Left ventricle myocardium superior (tissue), 1 donor: ENCODE results near the gene KCNA1. TPM values are rescaled to one million over a fixed set of nuclear protein-coding genes. Genes with fewer than 3 reads are reported as not detected.
A peak's percentile ranks its signal among the peaks of the same experiment; 100 is the strongest.

ENCODE experiments used
- ATAC-seq: fragments of 200-7000 bp; cut with Tn5 transposase; one replicate; pipeline ENCODE4 v1.9.1; 2020; ENCODE audit warnings: mild to moderate bottlenecking, moderate library complexity
- DNase-seq: peaks from one replicate; pipeline ENCODE4 v3.0.0-alpha.2; 2020
- intact Hi-C: fragments of 100-400 bp; cut with micrococcal nuclease; formaldehyde crosslinking; loops from one replicate; pipeline ENCODE4 v1.11.0; 2022
- total RNA-seq: library from RNA; stranded (reverse); fragmentation: NEBNext Ultra II Directional; extraction: Animal tissue kit (Norgen Biotek cat#: 25700); gene quantifications from one replicate; pipeline ENCODE4 v1.2.1, GENCODE V29; 2021
- donor health status: DM: no; HTN: yes; CAD: no; lungs with severe emphysema.

KCNA1 gene
- total RNA-seq, 1 donor from 2014 or later, result not detected

- DNase-seq (no peak), ATAC-seq (no peak)
- intact Hi-C loops, result no loop called here
Measured at GRCh38 chr12:4909410-4909733, 333 bp upstream of the KCNA1 start.

GRCh38 chr12:4910502-4911315, 1.0 kb downstream of the KCNA1 start:
- intact Hi-C loops, result no loop called here
- DNase-seq (no peak), ATAC-seq (no peak)

- DNase-seq (peak; percentile 20), ATAC-seq (no peak)
- intact Hi-C loops, result no loop called here
Measured at GRCh38 chr12:4911316-4911994, 1.8 kb downstream of the KCNA1 start.

- ATAC-seq (no peak), DNase-seq (no peak)
- intact Hi-C loops, result no loop called here
Measured at GRCh38 chr12:4914720-4915119, 5.0 kb downstream of the KCNA1 start.

- intact Hi-C loops, result no loop called here
- ATAC-seq (no peak), DNase-seq (no peak)
Measured at GRCh38 chr12:4915752-4916151, 6.0 kb downstream of the KCNA1 start.

GRCh38 chr12:4918950-4919660, 9.4 kb downstream of the KCNA1 start:
- intact Hi-C loops, result no loop called here
- DNase-seq, result no peak
- ATAC-seq, result no peak

GRCh38 chr12:4932576-4932975, 22.9 kb downstream of the KCNA1 start:
- DNase-seq (no peak), ATAC-seq (no peak)
- intact Hi-C loops, result no loop called here

- ATAC-seq, result no peak
- intact Hi-C loops, result no loop called here
- DNase-seq, result no peak
Measured at GRCh38 chr12:4933411-4933810, 23.7 kb downstream of the KCNA1 start.

DNA sequence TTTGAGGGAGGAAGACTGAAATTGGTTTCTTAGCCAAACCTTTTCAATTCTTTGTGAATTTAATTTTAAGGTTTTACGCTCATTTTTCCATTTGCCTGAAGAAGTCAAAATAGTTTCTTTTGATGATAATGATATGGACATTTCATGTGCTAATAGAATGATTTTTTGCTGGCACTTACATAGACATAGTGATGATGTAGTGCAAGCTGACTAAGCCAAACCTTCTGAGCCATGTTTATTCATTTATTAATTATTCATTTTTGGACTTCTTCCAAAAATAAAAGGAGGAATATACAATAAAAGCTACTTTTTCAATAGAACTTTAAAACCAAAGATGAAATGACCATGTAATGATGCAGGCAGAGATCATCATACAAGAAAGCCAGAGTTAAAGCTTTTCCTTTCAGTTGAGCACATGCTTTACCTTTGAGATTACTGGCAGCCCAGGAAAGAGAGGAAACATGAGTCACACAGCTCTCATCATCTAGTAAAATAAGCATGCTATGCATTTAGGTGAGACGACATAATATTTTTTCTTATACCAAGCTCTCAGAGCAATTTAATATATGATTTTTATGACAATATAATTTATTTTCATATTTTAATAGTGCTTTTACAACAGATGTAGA, 24.8 kb downstream of the KCNA1 start:
- intact Hi-C loops, result no loop called here
- ATAC-seq, result no peak
- DNase-seq, result no peak

GRCh38 chr12:4938900-4939299, 29.2 kb downstream of the KCNA1 start:
- ATAC-seq (no peak), DNase-seq (no peak)
- intact Hi-C loops, result no loop called here

DNA sequence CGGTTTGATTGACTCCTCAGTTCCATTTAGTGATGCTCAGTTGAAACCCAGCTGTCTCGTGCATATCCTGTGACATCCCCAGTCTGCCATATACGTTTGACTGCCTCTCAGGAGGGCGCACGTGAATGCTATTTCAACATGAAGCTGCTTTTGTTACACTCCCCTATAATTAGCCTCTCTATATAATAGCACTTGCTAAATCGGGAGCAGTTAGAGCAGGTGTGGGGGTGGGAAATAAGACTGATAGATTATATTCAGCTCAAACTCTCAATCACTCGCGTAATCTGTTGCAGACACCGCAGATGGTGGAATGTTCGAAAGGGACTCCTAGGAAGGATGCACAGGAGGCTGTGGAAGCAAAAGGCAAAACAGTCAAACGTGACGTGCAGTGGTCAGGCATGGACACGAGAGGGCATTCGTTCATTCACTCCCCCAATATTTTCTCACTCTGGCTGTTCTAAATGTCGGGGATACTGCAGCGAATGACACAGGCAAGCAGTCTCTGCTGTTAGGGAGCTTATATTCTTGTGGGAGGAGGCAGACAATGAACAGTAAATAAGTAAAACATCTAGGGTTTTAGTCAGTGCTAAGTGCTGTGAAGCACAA, 29.8 kb downstream of the KCNA1 start:
- ATAC-seq (no peak), DNase-seq (no peak)
- intact Hi-C loops, result no loop called here

DNA sequence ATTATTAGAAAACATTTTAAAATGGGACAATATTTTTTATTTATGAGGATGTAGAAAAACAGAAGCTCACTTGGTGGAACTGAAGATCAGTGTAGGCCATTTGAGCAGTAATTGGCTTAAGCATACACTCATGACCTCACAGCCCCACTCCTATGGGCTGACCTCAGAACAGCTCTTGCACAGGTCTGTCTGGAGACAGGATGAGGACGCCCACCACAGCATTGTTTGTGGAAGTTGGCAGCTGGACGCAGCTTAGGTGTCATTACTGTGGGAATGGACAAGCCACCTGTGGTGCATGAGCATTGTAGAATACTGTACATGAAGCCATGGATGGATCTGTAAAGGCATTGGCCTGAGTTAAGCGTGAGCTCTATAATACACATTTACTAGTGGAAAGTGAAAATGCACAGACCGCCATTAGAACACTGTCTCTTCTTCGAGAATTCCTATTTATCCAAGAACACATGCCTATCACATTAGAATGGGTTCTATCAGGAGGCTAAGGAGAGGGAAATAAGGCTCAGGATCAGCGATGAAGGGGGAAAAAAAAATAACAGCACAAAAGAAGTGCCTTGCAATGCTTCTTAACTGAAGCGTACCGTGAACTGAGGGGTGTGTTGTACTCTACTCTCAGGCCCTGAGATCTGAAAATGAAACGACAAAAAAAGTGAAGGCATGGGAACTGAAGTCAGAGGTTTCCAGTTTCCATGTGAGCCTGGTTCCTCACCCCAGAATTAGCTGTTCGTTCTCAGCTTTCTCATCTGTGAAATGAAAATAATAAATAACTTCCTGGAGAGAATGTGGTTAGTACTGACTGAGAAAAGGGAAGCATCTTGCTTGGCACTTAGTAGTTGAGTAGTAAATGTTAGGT, 33.6 kb downstream of the KCNA1 start:
- DNase-seq (no peak), ATAC-seq (no peak)
- intact Hi-C loops, result no loop called here

DNA sequence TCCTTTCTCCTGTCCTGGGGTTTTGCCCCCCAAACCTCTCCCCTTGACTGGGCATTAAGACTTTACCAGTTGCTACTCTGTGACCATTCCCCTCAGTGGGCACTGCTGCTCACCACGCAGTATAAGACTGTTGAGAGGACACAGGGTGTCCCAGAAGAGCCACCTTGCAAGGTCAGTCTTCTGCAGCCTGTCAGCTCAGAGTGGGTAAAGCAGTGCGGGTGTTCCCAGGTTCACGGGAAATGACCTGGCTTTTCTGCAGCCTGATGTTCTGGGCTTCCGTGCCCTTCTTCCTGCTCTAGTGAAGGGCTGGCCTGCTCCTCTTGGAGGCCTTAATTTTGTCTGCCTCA, 34.2 kb downstream of the KCNA1 start:
- ATAC-seq, result no peak
- intact Hi-C loops, result no loop called here

DNA sequence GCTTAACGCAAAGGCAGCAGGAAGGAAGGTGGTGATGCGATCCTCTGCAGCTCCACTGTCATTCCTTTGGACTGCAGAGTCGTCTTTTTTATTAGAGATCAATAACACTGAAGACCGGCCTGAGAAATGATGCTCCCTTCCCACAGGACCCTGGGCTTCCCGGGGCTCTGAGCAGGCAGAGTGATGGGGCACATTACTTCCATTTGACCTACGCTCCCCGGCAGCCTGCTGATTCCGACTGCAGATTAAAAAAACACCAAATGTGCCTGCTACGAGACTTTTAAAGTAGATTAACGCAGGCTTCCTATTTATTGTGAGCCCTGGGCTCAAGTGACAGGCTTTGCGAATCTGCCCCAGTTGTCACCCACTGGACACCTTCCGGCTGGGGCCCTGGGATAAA, 37.5 kb downstream of the KCNA1 start:
- ATAC-seq (no peak), DNase-seq (no peak)
- intact Hi-C loops, result no loop called here

More for the DNA sequence above, 34.2 kb downstream of the KCNA1 start:
- DNase-seq, result no peak

- intact Hi-C loops, result no loop called here
- ATAC-seq (no peak), DNase-seq (no peak)
Measured at GRCh38 chr12:4951083-4951482, 41.4 kb downstream of the KCNA1 start.

DNA sequence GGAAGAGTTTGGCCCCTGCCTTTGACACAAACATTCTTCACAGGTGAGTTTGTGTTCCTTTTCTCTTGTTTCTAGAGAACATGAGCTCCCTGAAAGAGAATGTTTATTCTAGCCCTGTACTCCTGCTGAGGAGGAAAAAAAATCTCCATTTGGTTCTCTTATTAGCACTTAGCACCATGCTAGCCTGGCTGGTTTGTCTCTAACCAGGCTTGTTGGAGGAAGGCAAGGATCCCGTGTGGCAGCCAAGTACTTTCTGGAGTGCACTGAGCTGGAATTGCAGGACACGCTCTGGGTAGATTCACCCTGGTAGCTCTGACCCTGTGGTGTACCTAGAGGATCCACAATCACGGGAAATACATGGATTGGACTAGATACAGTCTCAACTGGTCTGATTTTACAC, 41.9 kb downstream of the KCNA1 start:
- intact Hi-C loops, result no loop called here
- ATAC-seq, result no peak
- DNase-seq, result no peak

- intact Hi-C loops, result no loop called here
- DNase-seq (no peak), ATAC-seq (no peak)
Measured at GRCh38 chr12:4954621-4955354, 45.1 kb downstream of the KCNA1 start.

DNA sequence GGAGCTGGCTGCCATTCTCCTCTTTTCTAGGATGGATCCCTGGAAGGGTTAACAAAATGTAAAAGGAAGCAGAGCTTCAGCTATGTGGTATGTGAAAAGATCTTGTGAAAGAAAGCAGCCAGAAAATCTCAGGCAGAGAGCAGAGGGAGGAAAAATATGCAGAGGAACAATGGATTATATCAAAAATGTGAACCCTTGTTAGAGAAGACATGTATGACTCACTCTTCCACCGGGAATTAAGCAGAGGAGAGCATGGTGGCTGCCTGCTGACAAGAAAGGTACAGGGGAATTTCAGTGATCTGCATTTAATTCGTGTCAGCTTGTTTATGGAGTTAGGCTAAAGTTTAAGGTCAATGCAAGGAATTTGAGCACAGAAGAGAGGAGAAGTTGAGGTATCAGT, 46.3 kb downstream of the KCNA1 start:
- intact Hi-C loops, result no loop called here
- ATAC-seq (no peak), DNase-seq (no peak)
